HepG2 (cell line): ENCODE measurements around the gene TCL1A. TPM values are rescaled to one million over a fixed set of nuclear protein-coding genes. Genes with fewer than 3 reads are reported as not detected.

Experiments
- ATAC-seq: fragments of 200-7000 bp; cut with Tn5 transposase; 3 replicates; pipeline ENCODE4 v1.9.1; 2020; ENCODE audit warnings: mild to moderate bottlenecking, moderate library complexity
- BruUV-seq: library from RNA; stranded (reverse); fragments of 400-500 nt; replicated peaks from 2 replicates; lab custom pipeline; 2021; lab: Mats Ljungman, UMichigan
- CTCF ChIA-PET: fragments of 300-600 bp; formaldehyde crosslinking; extraction: SDS; loops from one replicate; lab custom pipeline; 2021; ENCODE audit warnings: low total read pairs, inconsistent platforms, low intra/inter-chr PET ratio; lab: Yijun Ruan, JAX
- POLR2A ChIA-PET: fragments of 350-600 bp; sonication (Branson Sonifier 250); formaldehyde crosslinking; loops from one replicate; lab custom pipeline; 2020; ENCODE audit warnings: antibody characterized with exemption, inconsistent platforms; lab: Yijun Ruan, JAX
- DNase-seq: peaks from one replicate; pipeline ENCODE4 v3.0.0-alpha.2; 2015; ENCODE audit warnings: low spot score
- FAIRE-seq: peaks from 3 replicates; lab custom pipeline; 2011; peaks lifted over from hg19 to GRCh38; lab: Jason Lieb, UNC
- H2AFZ ChIP-seq: one replicate; pipeline ENCODE4 v1.6.1; 2011; ENCODE audit warnings: low read length, inconsistent platforms
- H3K27ac ChIP-seq: fragments of 300-600 bp; 3 replicates; pipeline ENCODE4 v1.8.0; 2011; ENCODE audit warnings: mixed run types, mild to moderate bottlenecking, mixed read lengths, low read length, inconsistent platforms; ENCODE audit not compliant: insufficient read depth; ENCODE audit errors: extremely low read length
- H3K27me3 ChIP-seq, 2 experiments: fragments of 200-600 bp in 1 of 2; 2 replicates in 1 of 2; 3 replicates in 1 of 2; pipeline versions ENCODE4 v1.6.0 to v1.8.0; 2011; ENCODE audit warnings: low read length in 2 of 2, mild to moderate bottlenecking in 2 of 2, moderate library complexity in 2 of 2, inconsistent platforms in 1 of 2; ENCODE audit not compliant: insufficient read depth in 2 of 2, control insufficient read depth in 1 of 2
- H3K36me3 ChIP-seq, 2 experiments: fragments of 200-600 bp in 1 of 2; replicated peaks in 1 of 2; 2 replicates in 1 of 2; 3 replicates in 1 of 2; pipeline versions ENCODE4 v1.5.1 to v1.8.0; 2011; ENCODE audit warnings: low read length in 2 of 2, inconsistent platforms in 1 of 2; ENCODE audit not compliant: insufficient read depth in 2 of 2, control insufficient read depth in 1 of 2
- H3K4me1 ChIP-seq: 2 replicates; pipeline ENCODE4 v1.5.1; 2012; ENCODE audit warnings: low read length, inconsistent platforms; ENCODE audit not compliant: insufficient read depth
- H3K4me2 ChIP-seq: 2 replicates; pipeline ENCODE4 v1.6.0; 2011; ENCODE audit warnings: low read depth, low read length, inconsistent platforms
- H3K4me3 ChIP-seq, 3 experiments: fragments of 200-600 bp in 1 of 3; sonication (generic), shearing (Covaris generic) in 1 of 3; replicated peaks in 1 of 3; 2 replicates each; pipeline ENCODE4 v1.5.1; 2011 to 2016; ENCODE audit warnings: low read length in 3 of 3, inconsistent platforms in 2 of 3, low read depth in 2 of 3, mild to moderate bottlenecking in 2 of 3, control low read depth in 1 of 3, mixed read lengths in 1 of 3; ENCODE audit not compliant: insufficient read depth in 1 of 3
- H3K79me2 ChIP-seq: one replicate; pipeline ENCODE4 v1.6.1; 2011; ENCODE audit warnings: low read length, inconsistent platforms; ENCODE audit not compliant: insufficient read depth
- H3K9ac ChIP-seq: 2 replicates; pipeline ENCODE4 v1.6.0; 2011; ENCODE audit warnings: mild to moderate bottlenecking, low read depth, low read length, inconsistent platforms; ENCODE audit not compliant: insufficient read depth
- H3K9me3 ChIP-seq: 2 replicates; pipeline ENCODE4 v1.5.1; 2012; ENCODE audit warnings: mild to moderate bottlenecking, low read length
- H4K20me1 ChIP-seq: 2 replicates; pipeline ENCODE4 v1.6.0; 2011; ENCODE audit warnings: inconsistent platforms, mild to moderate bottlenecking, low read length, moderate library complexity; ENCODE audit not compliant: insufficient read depth
- CEBPB ChIP-seq: IDR thresholded peaks from 2 replicates; pipeline ENCODE4 v1.6.1; 2011; ENCODE audit warnings: low read depth, low read length, improper control_type of control experiment, borderline replicate concordance
- KDM5A ChIP-seq: fragments of 200-600 bp; sonication (generic); IDR thresholded peaks from 2 replicates; pipeline ENCODE4 v1.7.0; 2018; ENCODE audit warnings: antibody characterized with exemption, mild to moderate bottlenecking, low read length, borderline replicate concordance
- MLLT10 ChIP-seq: sonication (generic); formaldehyde crosslinking; IDR thresholded peaks from 2 replicates; pipeline ENCODE4 v1.4.0; 2020; ENCODE audit warnings: missing genetic modification reagents
- MXD4 ChIP-seq: IDR thresholded peaks from 2 replicates; pipeline ENCODE4 v1.6.1; 2016; ENCODE audit warnings: mild to moderate bottlenecking, missing biosample characterization, missing genetic modification reagents
- NR2F1 ChIP-seq, 2 experiments: fragments of 450-650 bp in 1 of 2; formaldehyde crosslinking in 1 of 2; IDR thresholded peaks; 2 replicates each; pipeline versions ENCODE4 v1.5.0 to v1.6.1; 2016 to 2020; ENCODE audit warnings: mild to moderate bottlenecking in 1 of 2, missing compliant biosample characterization in 1 of 2, missing genetic modification reagents in 1 of 2, moderate library complexity in 1 of 2
- PITX1 ChIP-seq: sonication (generic); formaldehyde crosslinking; IDR thresholded peaks from 2 replicates; pipeline ENCODE4 v1.5.1; 2020; ENCODE audit warnings: mild to moderate bottlenecking, missing genetic modification reagents
- STAT5B ChIP-seq: sonication (generic); formaldehyde crosslinking; IDR thresholded peaks from 2 replicates; pipeline ENCODE4 v1.4.0; 2020; ENCODE audit warnings: missing genetic modification reagents
- TARDBP ChIP-seq: sonication (generic); formaldehyde crosslinking; IDR thresholded peaks from 2 replicates; pipeline ENCODE4 v1.8.0; 2022; ENCODE audit warnings: mild to moderate bottlenecking, missing genetic modification reagents
- ZNF180 ChIP-seq: sonication (generic); formaldehyde crosslinking; IDR thresholded peaks from 2 replicates; pipeline ENCODE4 v1.4.0; 2020; ENCODE audit warnings: low read depth, missing genetic modification reagents, borderline replicate concordance
- ZNF207 ChIP-seq: fragments of 450-650 bp; IDR thresholded peaks from 2 replicates; pipeline ENCODE4 v1.6.1; 2016; ENCODE audit warnings: antibody characterized with exemption, borderline replicate concordance
- WGBS: methylation state at CpG from one replicate; pipeline ENCODE4 v1.1.6; 2017; ENCODE audit warnings: low lambda C conversion rate; 5-methylcytosine and 5-hydroxymethylcytosine counted together
- in situ Hi-C: cut with HindIII; loops from 2 replicates; pipeline ENCODE4 v1.10.0; 2017; ENCODE audit warnings: low pct_unique_long_range_greater_than_20kb; ENCODE audit not compliant: extremely low pct_ligation_motif_present
- intact Hi-C: fragments of 100-400 bp; cut with micrococcal nuclease; formaldehyde crosslinking; loops from one replicate; pipeline ENCODE4 v1.10.0; 2022; ENCODE audit not compliant: unreplicated experiment
- polyA plus RNA-seq, 8 experiments: library from polyadenylated mRNA; depleted of rRNA in 3 of 8; stranded (reverse) in 7 of 8; unstranded in 1 of 8; fragments of >200 nt; fragmentation: Illumina TruSeq in 4 of 8; extraction: Trizol in 4 of 8; gene quantifications; 2 replicates each; pipeline versions ENCODE4 v1.2.1 to v1.2.3, GENCODE V29; 2011 to 2016; ENCODE audit warnings: low read depth in 4 of 8, missing spikeins in 1 of 8, mixed read lengths in 1 of 8; ENCODE audit not compliant: insufficient read depth in 1 of 8
- total RNA-seq, 5 experiments: library from RNA; depleted of rRNA; stranded (reverse); fragments of >200 nt; fragmentation: Illumina TruSeq; extraction: Trizol; gene quantifications; 2 replicates each; pipeline ENCODE4 v1.2.3, GENCODE V29; 2016; ENCODE audit warnings: low read depth in 1 of 5
- TF ChIP-seq, protein P1 (sequence below): sonication (generic); formaldehyde crosslinking; IDR thresholded peaks from 2 replicates; pipeline ENCODE4 v1.9.0; 2022; ENCODE audit warnings: missing genetic modification reagents, mild to moderate bottlenecking, borderline replicate concordance
- TF ChIP-seq, protein P2 (sequence below): sonication (generic); formaldehyde crosslinking; conservative IDR thresholded peaks from 2 replicates; pipeline ENCODE4 v1.4.0; 2020; ENCODE audit warnings: mild to moderate bottlenecking, missing genetic modification reagents, moderate library complexity
- TF ChIP-seq, protein P3 (sequence below): IDR thresholded peaks from 2 replicates; pipeline ENCODE4 v1.6.1; 2016; ENCODE audit warnings: mild to moderate bottlenecking

TCL1A gene
- total and polyA plus RNA-seq, 2 of the 13 experiments (the other 11 are each of a cell fraction or from before 2014, with no cell fraction given): not detected

DNA sequence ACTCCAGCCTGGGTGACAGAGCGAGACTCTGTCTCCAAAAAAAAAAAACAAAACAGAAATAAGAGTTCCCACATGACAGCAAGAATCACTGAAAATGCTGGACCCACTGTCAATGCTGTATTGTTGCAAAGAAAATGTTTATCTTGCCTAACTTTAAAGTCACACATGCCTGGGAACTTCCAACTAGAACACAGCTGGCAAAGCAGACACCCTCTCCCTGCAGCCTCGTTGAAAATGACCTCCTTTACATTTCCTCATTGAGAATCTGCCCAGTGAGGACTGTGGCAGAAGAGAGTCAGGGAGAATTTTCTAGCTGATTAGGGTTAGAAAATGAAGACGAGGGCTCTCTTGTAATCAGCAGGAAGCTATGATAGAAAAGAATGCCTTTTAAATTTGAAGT, 42.8 kb upstream of the TCL1A start:
- no peak overlapping the region for H3K4me2 ChIP-seq
- DNase-seq (no peak), FAIRE-seq (no peak), ATAC-seq (no peak)
- in situ Hi-C loops (no loop called here), intact Hi-C loops (no loop called here)
- H3K27me3 ChIP-seq: peaks cover 0 to 6% of the 10 kb centered on the region in 2 experiments; a peak in 2 of 5 replicates
- H3K79me2 ChIP-seq: no peaks in the 10 kb centered on the region
- WGBS: 3% methylated on average over 3 of the region's 3 CpGs
- H3K9me3 ChIP-seq: no peaks in the 10 kb centered on the region
- CTCF ChIA-PET: no interaction called here
- no peaks in the 10 kb centered on the region for H3K36me3 ChIP-seq
- TF ChIP-seq, protein P1, sequence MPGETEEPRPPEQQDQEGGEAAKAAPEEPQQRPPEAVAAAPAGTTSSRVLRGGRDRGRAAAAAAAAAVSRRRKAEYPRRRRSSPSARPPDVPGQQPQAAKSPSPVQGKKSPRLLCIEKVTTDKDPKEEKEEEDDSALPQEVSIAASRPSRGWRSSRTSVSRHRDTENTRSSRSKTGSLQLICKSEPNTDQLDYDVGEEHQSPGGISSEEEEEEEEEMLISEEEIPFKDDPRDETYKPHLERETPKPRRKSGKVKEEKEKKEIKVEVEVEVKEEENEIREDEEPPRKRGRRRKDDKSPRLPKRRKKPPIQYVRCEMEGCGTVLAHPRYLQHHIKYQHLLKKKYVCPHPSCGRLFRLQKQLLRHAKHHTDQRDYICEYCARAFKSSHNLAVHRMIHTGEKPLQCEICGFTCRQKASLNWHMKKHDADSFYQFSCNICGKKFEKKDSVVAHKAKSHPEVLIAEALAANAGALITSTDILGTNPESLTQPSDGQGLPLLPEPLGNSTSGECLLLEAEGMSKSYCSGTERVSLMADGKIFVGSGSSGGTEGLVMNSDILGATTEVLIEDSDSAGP (CRISPR knock-in tag): no peak
- no peak for TF ChIP-seq CEBPB
- no peak for TF ChIP-seq STAT5B (CRISPR knock-in tag)
- TF ChIP-seq NR2F1 (CRISPR knock-in tag; IDR thresholded peaks at IDR 0.05): no peak
- no peak for TF ChIP-seq TARDBP (CRISPR knock-in tag)
- no peak for TF ChIP-seq PITX1 (CRISPR knock-in tag)
- H3K4me3 ChIP-seq: no peak overlapping the region
- no peak overlapping the region for H3K9ac ChIP-seq
- no peak overlapping the region for H3K27ac ChIP-seq
- H4K20me1 ChIP-seq: no peaks in the 10 kb centered on the region
- no peaks in the 10 kb centered on the region for H3K4me1 ChIP-seq
- POLR2A ChIA-PET: no interaction called here
- no peak overlapping the region for H2AFZ ChIP-seq
- no TSS peak for BruUV-seq

DNA sequence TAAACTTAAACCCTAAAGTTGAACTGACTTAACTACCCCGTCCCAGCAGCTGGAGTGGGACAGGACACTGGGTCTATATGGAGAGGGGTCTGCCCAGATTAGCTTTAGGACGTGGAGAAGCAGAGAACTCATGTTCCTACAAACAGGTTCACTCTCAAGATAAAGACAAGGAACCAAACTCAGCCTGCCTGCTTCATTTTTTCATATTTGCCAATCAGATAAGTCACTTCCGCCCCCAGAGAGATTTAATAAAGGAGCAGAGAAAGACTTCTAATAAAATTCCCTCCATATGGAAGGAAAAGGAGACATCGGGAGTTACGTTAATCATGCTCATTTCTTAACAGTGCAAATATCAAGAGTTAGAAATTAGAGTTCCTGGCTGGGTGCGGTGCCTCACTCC, 42.2 kb upstream of the TCL1A start:
- Histone ChIP-seq H3K4me2 (no peak overlapping the region), H3K4me1 (no peaks in the 10 kb centered on the region), H2AFZ (no peak overlapping the region), H3K27me3 (peaks cover 0 to 6% of the 10 kb centered on the region in 2 experiments; a peak in 2 of 5 replicates), H3K9ac (no peak overlapping the region), H3K79me2 (no peaks in the 10 kb centered on the region), H3K27ac (no peak overlapping the region), H3K36me3 (no peaks in the 10 kb centered on the region), H3K9me3 (no peaks in the 10 kb centered on the region), H3K4me3 (no peak overlapping the region), H4K20me1 (no peaks in the 10 kb centered on the region)
- 26% methylated on average over 5 of the region's 6 CpGs for WGBS
- ChIA-PET CTCF (no interaction called here), POLR2A (no interaction called here)
- intact Hi-C loops (no loop called here), in situ Hi-C loops (no loop called here)
- DNase-seq: no peak
- no peak for ATAC-seq
- BruUV-seq: no TSS peak
- FAIRE-seq: no peak
- TF ChIP-seq ZNF180 (CRISPR knock-in tag) (no peak), MXD4 (CRISPR knock-in tag) (no peak), MLLT10 (CRISPR knock-in tag) (no peak), KDM5A (no peak), ZNF207 (no peak)
- TF ChIP-seq, protein P2, sequence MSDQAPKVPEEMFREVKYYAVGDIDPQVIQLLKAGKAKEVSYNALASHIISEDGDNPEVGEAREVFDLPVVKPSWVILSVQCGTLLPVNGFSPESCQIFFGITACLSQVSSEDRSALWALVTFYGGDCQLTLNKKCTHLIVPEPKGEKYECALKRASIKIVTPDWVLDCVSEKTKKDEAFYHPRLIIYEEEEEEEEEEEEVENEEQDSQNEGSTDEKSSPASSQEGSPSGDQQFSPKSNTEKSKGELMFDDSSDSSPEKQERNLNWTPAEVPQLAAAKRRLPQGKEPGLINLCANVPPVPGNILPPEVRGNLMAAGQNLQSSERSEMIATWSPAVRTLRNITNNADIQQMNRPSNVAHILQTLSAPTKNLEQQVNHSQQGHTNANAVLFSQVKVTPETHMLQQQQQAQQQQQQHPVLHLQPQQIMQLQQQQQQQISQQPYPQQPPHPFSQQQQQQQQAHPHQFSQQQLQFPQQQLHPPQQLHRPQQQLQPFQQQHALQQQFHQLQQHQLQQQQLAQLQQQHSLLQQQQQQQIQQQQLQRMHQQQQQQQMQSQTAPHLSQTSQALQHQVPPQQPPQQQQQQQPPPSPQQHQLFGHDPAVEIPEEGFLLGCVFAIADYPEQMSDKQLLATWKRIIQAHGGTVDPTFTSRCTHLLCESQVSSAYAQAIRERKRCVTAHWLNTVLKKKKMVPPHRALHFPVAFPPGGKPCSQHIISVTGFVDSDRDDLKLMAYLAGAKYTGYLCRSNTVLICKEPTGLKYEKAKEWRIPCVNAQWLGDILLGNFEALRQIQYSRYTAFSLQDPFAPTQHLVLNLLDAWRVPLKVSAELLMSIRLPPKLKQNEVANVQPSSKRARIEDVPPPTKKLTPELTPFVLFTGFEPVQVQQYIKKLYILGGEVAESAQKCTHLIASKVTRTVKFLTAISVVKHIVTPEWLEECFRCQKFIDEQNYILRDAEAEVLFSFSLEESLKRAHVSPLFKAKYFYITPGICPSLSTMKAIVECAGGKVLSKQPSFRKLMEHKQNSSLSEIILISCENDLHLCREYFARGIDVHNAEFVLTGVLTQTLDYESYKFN (CRISPR knock-in tag): no peak
- TF ChIP-seq, protein P3, sequence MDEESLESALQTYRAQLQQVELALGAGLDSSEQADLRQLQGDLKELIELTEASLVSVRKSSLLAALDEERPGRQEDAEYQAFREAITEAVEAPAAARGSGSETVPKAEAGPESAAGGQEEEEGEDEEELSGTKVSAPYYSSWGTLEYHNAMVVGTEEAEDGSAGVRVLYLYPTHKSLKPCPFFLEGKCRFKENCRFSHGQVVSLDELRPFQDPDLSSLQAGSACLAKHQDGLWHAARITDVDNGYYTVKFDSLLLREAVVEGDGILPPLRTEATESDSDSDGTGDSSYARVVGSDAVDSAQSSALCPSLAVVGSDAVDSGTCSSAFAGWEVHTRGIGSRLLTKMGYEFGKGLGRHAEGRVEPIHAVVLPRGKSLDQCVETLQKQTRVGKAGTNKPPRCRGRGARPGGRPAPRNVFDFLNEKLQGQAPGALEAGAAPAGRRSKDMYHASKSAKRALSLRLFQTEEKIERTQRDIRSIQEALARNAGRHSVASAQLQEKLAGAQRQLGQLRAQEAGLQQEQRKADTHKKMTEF: no peak
